Neural progenitor cell (in vitro differentiated cells): ENCODE measurements around the gene SLC35E3.

Experiments
- CTCF ChIP-seq: fragments of 200-600 bp; sonication (generic); IDR thresholded peaks from 2 replicates; pipeline ENCODE4 v1.5.1; 2017; ENCODE audit warnings: antibody characterized with exemption, mild to moderate bottlenecking
- EZH2 ChIP-seq: fragments of 200-600 bp; sonication (generic); IDR thresholded peaks from 2 replicates; pipeline ENCODE4 v1.6.1; 2017; ENCODE audit warnings: antibody characterized with exemption, mild to moderate bottlenecking, moderate library complexity

GRCh38 chr12:68792952-68793351 is 47.0 kb downstream of the SLC35E3 start:
- no peak for TF ChIP-seq CTCF
- no peak for TF ChIP-seq EZH2
